HG03103 (cell line): Measurements from ENCODE around the gene GGTLC3.
"Not testable (repeated sequence)": the region's sequence is repeated elsewhere in the genome, so short reads cannot be mapped to it uniquely, and the experiment has no call there.

Source experiments
- ATAC-seq: cut with Tn5 transposase; IDR thresholded peaks from one replicate; pipeline ENCODE4 v1.9.1; 2021; ENCODE audit warnings: low read depth; ENCODE audit not compliant: unreplicated experiment

GGTLC3 gene

GRCh38 chr22:18522762-18523161, 4.8 kb upstream of the GGTLC3 start:
- not testable (repeated sequence) for ATAC-seq

- not testable (repeated sequence) for ATAC-seq
Observed at GRCh38 chr22:18513454-18513853, 4.5 kb downstream of the GGTLC3 start.

GRCh38 chr22:18512378-18512777, 5.6 kb downstream of the GGTLC3 start:
- ATAC-seq: not testable (repeated sequence)

GRCh38 chr22:18511327-18511726, 6.6 kb downstream of the GGTLC3 start:
- not testable (repeated sequence) for ATAC-seq

- not testable (repeated sequence) for ATAC-seq
Observed at GRCh38 chr22:18496227-18496626, 21.7 kb downstream of the GGTLC3 start.
